ENCODE measurements around the gene FAM8A1. TPM values are rescaled to one million over a fixed set of nuclear protein-coding genes. Genes with fewer than 3 reads are reported as not detected.

The FAM8A1 gene
- total and polyA plus RNA-seq, 2 of the 13 experiments (the other 11 are each of a cell fraction or from before 2014, with no cell fraction given), result 30.5 to 34.3 TPM

DNA sequence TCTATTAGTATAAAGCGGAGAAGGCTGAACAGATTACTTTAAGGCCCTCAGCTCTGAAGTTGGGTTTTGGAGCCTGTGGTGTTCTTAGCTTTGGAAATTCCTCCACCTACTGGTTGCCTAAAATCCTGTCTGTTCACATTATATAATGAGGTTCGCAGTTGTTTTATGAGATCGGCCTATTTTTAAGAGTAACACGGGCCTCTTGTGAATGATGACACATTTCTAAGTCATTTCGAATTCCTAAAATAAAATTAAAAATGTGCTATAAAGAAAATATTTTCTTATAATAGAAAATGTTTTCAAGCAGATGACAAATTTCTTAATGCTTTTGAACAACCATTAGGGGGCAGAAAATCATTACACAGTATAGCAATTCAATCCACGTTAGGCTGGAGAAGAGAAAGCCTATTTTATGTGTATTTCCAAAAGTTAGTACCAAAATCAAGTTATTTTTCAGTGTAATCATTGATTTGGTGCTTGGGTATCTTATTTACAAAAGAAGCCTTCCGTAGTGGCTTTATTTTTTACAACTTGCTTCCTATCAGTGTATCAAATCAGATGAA lies 15.8 kb upstream of the FAM8A1 start (continued):
- TF ChIP-seq, protein P1, sequence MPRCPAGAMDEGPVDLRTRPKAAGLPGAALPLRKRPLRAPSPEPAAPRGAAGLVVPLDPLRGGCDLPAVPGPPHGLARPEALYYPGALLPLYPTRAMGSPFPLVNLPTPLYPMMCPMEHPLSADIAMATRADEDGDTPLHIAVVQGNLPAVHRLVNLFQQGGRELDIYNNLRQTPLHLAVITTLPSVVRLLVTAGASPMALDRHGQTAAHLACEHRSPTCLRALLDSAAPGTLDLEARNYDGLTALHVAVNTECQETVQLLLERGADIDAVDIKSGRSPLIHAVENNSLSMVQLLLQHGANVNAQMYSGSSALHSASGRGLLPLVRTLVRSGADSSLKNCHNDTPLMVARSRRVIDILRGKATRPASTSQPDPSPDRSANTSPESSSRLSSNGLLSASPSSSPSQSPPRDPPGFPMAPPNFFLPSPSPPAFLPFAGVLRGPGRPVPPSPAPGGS (CRISPR knock-in tag; IDR thresholded peaks at IDR 0.05), result no peak
- no peak for TF ChIP-seq ZSCAN20 (CRISPR knock-in tag; IDR thresholded peaks at IDR 0.05; ENCODE audit: borderline replicate concordance)
- TF ChIP-seq ARID2 (CRISPR knock-in tag; IDR thresholded peaks at IDR 0.05; ENCODE audit: borderline replicate concordance), result no peak
- TF ChIP-seq, protein P2, sequence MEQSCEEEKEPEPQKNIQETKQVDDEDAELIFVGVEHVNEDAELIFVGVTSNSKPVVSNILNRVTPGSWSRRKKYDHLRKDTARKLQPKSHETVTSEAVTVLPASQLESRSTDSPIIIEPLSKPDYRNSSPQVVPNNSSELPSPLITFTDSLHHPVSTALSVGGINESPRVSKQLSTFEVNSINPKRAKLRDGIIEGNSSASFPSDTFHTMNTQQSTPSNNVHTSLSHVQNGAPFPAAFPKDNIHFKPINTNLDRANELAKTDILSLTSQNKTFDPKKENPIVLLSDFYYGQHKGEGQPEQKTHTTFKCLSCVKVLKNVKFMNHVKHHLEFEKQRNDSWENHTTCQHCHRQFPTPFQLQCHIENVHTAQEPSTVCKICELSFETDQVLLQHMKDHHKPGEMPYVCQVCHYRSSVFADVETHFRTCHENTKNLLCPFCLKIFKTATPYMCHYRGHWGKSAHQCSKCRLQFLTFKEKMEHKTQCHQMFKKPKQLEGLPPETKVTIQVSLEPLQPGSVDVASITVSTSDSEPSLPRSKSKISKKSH (CRISPR knock-in tag; IDR thresholded peaks at IDR 0.05; ENCODE audit: borderline replicate concordance), result no peak
- TF ChIP-seq ZNF24 (IDR thresholded peaks at IDR 0.05), result 0 out of 2 replicates have a peak, but pooled peaks have one; percentile 57
- TF ChIP-seq SRF (IDR thresholded peaks at IDR 0.05; ENCODE audit: low read depth, low read length), result no peak
- TF ChIP-seq SMC3 (IDR thresholded peaks at IDR 0.05; ENCODE audit: low read length), result peak; percentile 89
- TF ChIP-seq, protein P3, sequence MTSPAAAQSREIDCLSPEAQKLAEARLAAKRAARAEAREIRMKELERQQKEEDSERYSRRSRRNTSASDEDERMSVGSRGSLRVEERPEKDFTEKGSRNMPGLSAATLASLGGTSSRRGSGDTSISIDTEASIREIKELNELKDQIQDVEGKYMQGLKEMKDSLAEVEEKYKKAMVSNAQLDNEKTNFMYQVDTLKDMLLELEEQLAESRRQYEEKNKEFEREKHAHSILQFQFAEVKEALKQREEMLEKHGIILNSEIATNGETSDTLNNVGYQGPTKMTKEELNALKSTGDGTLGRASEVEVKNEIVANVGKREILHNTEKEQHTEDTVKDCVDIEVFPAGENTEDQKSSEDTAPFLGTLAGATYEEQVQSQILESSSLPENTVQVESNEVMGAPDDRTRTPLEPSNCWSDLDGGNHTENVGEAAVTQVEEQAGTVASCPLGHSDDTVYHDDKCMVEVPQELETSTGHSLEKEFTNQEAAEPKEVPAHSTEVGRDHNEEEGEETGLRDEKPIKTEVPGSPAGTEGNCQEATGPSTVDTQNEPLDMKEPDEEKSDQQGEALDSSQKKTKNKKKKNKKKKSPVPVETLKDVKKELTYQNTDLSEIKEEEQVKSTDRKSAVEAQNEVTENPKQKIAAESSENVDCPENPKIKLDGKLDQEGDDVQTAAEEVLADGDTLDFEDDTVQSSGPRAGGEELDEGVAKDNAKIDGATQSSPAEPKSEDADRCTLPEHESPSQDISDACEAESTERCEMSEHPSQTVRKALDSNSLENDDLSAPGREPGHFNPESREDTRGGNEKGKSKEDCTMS (CRISPR knock-in tag; conservative IDR thresholded peaks at IDR 0.05), result no peak
- TF ChIP-seq POLR2AphosphoS5 (IDR thresholded peaks at IDR 0.05; ENCODE audit: low read depth, low read length), result no peak
- no peak for TF ChIP-seq CREB1 (IDR thresholded peaks at IDR 0.05)
- TF ChIP-seq CREB1 (CRISPR knock-in tag; IDR thresholded peaks at IDR 0.05), result 0 out of 2 replicates have a peak, but pooled peaks have one; percentile 35
- TF ChIP-seq NFYC (CRISPR knock-in tag; IDR thresholded peaks at IDR 0.05), result no peak
- TF ChIP-seq, protein P4, sequence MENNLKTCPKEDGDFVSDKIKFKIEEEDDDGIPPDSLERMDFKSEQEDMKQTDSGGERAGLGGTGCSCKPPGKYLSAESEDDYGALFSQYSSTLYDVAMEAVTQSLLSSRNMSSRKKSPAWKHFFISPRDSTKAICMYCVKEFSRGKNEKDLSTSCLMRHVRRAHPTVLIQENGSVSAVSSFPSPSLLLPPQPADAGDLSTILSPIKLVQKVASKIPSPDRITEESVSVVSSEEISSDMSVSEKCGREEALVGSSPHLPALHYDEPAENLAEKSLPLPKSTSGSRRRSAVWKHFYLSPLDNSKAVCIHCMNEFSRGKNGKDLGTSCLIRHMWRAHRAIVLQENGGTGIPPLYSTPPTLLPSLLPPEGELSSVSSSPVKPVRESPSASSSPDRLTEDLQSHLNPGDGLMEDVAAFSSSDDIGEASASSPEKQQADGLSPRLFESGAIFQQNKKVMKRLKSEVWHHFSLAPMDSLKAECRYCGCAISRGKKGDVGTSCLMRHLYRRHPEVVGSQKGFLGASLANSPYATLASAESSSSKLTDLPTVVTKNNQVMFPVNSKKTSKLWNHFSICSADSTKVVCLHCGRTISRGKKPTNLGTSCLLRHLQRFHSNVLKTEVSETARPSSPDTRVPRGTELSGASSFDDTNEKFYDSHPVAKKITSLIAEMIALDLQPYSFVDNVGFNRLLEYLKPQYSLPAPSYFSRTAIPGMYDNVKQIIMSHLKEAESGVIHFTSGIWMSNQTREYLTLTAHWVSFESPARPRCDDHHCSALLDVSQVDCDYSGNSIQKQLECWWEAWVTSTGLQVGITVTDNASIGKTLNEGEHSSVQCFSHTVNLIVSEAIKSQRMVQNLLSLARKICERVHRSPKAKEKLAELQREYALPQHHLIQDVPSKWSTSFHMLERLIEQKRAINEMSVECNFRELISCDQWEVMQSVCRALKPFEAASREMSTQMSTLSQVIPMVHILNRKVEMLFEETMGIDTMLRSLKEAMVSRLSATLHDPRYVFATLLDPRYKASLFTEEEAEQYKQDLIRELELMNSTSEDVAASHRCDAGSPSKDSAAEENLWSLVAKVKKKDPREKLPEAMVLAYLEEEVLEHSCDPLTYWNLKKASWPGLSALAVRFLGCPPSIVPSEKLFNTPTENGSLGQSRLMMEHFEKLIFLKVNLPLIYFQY (CRISPR knock-in tag; IDR thresholded peaks at IDR 0.05; ENCODE audit: borderline replicate concordance), result no peak
- no peak for TF ChIP-seq ZNF510 (CRISPR knock-in tag; IDR thresholded peaks at IDR 0.05; ENCODE audit: low read depth)
- TF ChIP-seq, protein P5, sequence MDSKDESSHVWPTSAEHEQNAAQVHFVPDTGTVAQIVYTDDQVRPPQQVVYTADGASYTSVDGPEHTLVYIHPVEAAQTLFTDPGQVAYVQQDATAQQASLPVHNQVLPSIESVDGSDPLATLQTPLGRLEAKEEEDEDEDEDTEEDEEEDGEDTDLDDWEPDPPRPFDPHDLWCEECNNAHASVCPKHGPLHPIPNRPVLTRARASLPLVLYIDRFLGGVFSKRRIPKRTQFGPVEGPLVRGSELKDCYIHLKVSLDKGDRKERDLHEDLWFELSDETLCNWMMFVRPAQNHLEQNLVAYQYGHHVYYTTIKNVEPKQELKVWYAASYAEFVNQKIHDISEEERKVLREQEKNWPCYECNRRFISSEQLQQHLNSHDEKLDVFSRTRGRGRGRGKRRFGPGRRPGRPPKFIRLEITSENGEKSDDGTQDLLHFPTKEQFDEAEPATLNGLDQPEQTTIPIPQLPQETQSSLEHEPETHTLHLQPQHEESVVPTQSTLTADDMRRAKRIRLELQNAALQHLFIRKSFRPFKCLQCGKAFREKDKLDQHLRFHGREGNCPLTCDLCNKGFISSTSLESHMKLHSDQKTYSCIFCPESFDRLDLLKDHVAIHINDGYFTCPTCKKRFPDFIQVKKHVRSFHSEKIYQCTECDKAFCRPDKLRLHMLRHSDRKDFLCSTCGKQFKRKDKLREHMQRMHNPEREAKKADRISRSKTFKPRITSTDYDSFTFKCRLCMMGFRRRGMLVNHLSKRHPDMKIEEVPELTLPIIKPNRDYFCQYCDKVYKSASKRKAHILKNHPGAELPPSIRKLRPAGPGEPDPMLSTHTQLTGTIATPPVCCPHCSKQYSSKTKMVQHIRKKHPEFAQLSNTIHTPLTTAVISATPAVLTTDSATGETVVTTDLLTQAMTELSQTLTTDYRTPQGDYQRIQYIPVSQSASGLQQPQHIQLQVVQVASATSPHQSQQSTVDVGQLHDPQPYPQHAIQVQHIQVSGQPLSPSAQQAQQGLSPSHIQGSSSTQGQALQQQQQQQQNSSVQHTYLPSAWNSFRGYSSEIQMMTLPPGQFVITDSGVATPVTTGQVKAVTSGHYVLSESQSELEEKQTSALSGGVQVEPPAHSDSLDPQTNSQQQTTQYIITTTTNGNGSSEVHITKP (CRISPR knock-in tag; IDR thresholded peaks at IDR 0.05; ENCODE audit: low read depth), result no peak
- TF ChIP-seq TGIF2 (CRISPR knock-in tag; IDR thresholded peaks at IDR 0.05), result no peak
